ENCODE measurements around the gene TIGD4.
A peak's percentile ranks its signal among the peaks of the same experiment; 100 is the strongest.

The TIGD4 gene

GRCh38 chr4:152779513-152780266 is at the start of gene TIGD4, which contains the start of gene ARFIP1:
Gene TIGD4, minus strand, starts transcription at chr4:152779730. Its CDS starts 8,726 bp downstream, at chr4:152771004.
Gene ARFIP1, plus strand, starts transcription at chr4:152779954. Its CDS starts 49,680 bp downstream, at chr4:152829634.
- Histone ChIP-seq H3K27ac (ENCODE audit: low read depth, low read length) (peak within 1 kb of the TSS; percentile 90), H3K9me3 (ENCODE audit: control insufficient read depth in 5 of 5, low read length in 5 of 5) (no peaks in the 10 kb centered on the region), H3K9ac (ENCODE audit: low read length in 5 of 5) (peak within 1 kb of the TSS; percentile 65 to 97 (median 88)), H3K36me3 (ENCODE audit: control insufficient read depth in 5 of 5, insufficient read depth in 5 of 5, low read length in 5 of 5) (peaks cover 0 to 2% (median 0%) of the 10 kb centered on the region in 5 donors), H3K4me3 (ENCODE audit: low read depth in 1 of 5, low read length in 5 of 5) (peak within 1 kb of the TSS; percentile 89 to 99 (median 98)), H3K27me3 (ENCODE audit: control insufficient read depth in 5 of 5, insufficient read depth in 4 of 5, low read length in 5 of 5) (no peaks in the 10 kb centered on the region), H3K4me1 (ENCODE audit: control insufficient read depth in 5 of 5, insufficient read depth in 5 of 5, low read length in 5 of 5) (peaks cover 0 to 41% (median 34%) of the 10 kb centered on the region in 5 donors)

GRCh38 chr4:152828122-152828521 is 48.6 kb upstream of the TIGD4 start:
- no peaks in the 10 kb centered on the region for H3K4me1 ChIP-seq (ENCODE audit: control insufficient read depth in 5 of 5, insufficient read depth in 5 of 5, low read length in 5 of 5)
- no peaks in the 10 kb centered on the region for H3K27me3 ChIP-seq (ENCODE audit: control insufficient read depth in 5 of 5, insufficient read depth in 4 of 5, low read length in 5 of 5)
- H3K9me3 ChIP-seq (ENCODE audit: control insufficient read depth in 5 of 5, low read length in 5 of 5) = peaks cover 0 to 11% (median 8%) of the 10 kb centered on the region in 5 donors
- no peak overlapping the region for H3K4me3 ChIP-seq (ENCODE audit: low read depth in 1 of 5, low read length in 5 of 5)
- no peak overlapping the region for H3K27ac ChIP-seq (ENCODE audit: low read depth, low read length)
- H3K36me3 ChIP-seq (ENCODE audit: control insufficient read depth in 5 of 5, insufficient read depth in 5 of 5, low read length in 5 of 5) = peaks cover 0 to 12% (median 0%) of the 10 kb centered on the region in 5 donors
- H3K9ac ChIP-seq (ENCODE audit: low read length in 5 of 5) = no peak overlapping the region

GRCh38 chr4:152825336-152825735 is 45.8 kb upstream of the TIGD4 start:
- H3K4me1 ChIP-seq (ENCODE audit: control insufficient read depth in 5 of 5, insufficient read depth in 5 of 5, low read length in 5 of 5) = no peaks in the 10 kb centered on the region
- peaks cover 0 to 11% (median 8%) of the 10 kb centered on the region in 5 donors for H3K9me3 ChIP-seq (ENCODE audit: control insufficient read depth in 5 of 5, low read length in 5 of 5)
- no peak overlapping the region for H3K9ac ChIP-seq (ENCODE audit: low read length in 5 of 5)
- no peak overlapping the region for H3K4me3 ChIP-seq (ENCODE audit: low read depth in 1 of 5, low read length in 5 of 5)
- no peak overlapping the region for H3K27ac ChIP-seq (ENCODE audit: low read depth, low read length)
- H3K36me3 ChIP-seq (ENCODE audit: control insufficient read depth in 5 of 5, insufficient read depth in 5 of 5, low read length in 5 of 5) = peaks cover 0 to 6% (median 0%) of the 10 kb centered on the region in 5 donors
- no peaks in the 10 kb centered on the region for H3K27me3 ChIP-seq (ENCODE audit: control insufficient read depth in 5 of 5, insufficient read depth in 4 of 5, low read length in 5 of 5)

DNA sequence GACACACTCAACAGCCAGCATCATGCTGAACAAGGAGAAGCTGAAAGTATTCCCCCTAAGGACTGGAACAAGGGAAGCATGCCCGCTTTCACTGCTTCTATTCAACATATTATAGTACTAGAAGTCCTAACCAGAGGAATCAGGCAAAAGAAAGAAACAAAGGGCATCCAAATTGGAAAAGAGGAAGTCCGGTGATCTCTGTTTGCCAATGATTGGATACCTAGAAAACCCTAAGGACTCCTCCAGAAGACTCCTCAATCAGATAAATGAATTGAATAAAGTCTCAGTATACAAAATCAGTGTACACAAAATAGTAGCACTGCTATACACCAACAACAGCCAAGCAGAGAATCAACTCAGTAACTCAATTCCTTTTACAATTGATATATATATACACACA is 45.0 kb upstream of the TIGD4 start:
- Histone ChIP-seq H3K4me3 (ENCODE audit: low read depth in 1 of 5, low read length in 5 of 5) (no peak overlapping the region), H3K27ac (ENCODE audit: low read depth, low read length) (no peak overlapping the region), H3K4me1 (ENCODE audit: control insufficient read depth in 5 of 5, insufficient read depth in 5 of 5, low read length in 5 of 5) (no peaks in the 10 kb centered on the region), H3K27me3 (ENCODE audit: control insufficient read depth in 5 of 5, insufficient read depth in 4 of 5, low read length in 5 of 5) (no peaks in the 10 kb centered on the region), H3K9me3 (ENCODE audit: control insufficient read depth in 5 of 5, low read length in 5 of 5) (peaks cover 0 to 11% (median 8%) of the 10 kb centered on the region in 5 donors), H3K36me3 (ENCODE audit: control insufficient read depth in 5 of 5, insufficient read depth in 5 of 5, low read length in 5 of 5) (peaks cover 0 to 6% (median 0%) of the 10 kb centered on the region in 5 donors), H3K9ac (ENCODE audit: low read length in 5 of 5) (no peak overlapping the region)

GRCh38 chr4:152822323-152822722 is 42.8 kb upstream of the TIGD4 start:
- Histone ChIP-seq H3K27ac (ENCODE audit: low read depth, low read length) (no peak overlapping the region), H3K4me3 (ENCODE audit: low read depth in 1 of 5, low read length in 5 of 5) (no peak overlapping the region)

GRCh38 chr4:152820073-152820472 is 40.5 kb upstream of the TIGD4 start:
- Histone ChIP-seq H3K9ac (ENCODE audit: low read length in 5 of 5) (no peak overlapping the region), H3K36me3 (ENCODE audit: control insufficient read depth in 5 of 5, insufficient read depth in 5 of 5, low read length in 5 of 5) (peaks cover 0 to 12% (median 0%) of the 10 kb centered on the region in 5 donors), H3K9me3 (ENCODE audit: control insufficient read depth in 5 of 5, low read length in 5 of 5) (peaks cover 0 to 3% (median 0%) of the 10 kb centered on the region in 5 donors), H3K27ac (ENCODE audit: low read depth, low read length) (no peak overlapping the region), H3K4me1 (ENCODE audit: control insufficient read depth in 5 of 5, insufficient read depth in 5 of 5, low read length in 5 of 5) (peaks cover 0 to 23% (median 19%) of the 10 kb centered on the region in 5 donors), H3K4me3 (ENCODE audit: low read depth in 1 of 5, low read length in 5 of 5) (no peak overlapping the region), H3K27me3 (ENCODE audit: control insufficient read depth in 5 of 5, insufficient read depth in 4 of 5, low read length in 5 of 5) (no peaks in the 10 kb centered on the region)

More at GRCh38 chr4:152822323-152822722, 42.8 kb upstream of the TIGD4 start:
- H3K27me3 ChIP-seq (ENCODE audit: control insufficient read depth in 5 of 5, insufficient read depth in 4 of 5, low read length in 5 of 5) = no peaks in the 10 kb centered on the region
- no peak overlapping the region for H3K9ac ChIP-seq (ENCODE audit: low read length in 5 of 5)
- H3K9me3 ChIP-seq (ENCODE audit: control insufficient read depth in 5 of 5, low read length in 5 of 5) = peaks cover 0 to 4% (median 2%) of the 10 kb centered on the region in 5 donors
- H3K4me1 ChIP-seq (ENCODE audit: control insufficient read depth in 5 of 5, insufficient read depth in 5 of 5, low read length in 5 of 5) = peaks cover 0 to 15% (median 10%) of the 10 kb centered on the region in 5 donors
- H3K36me3 ChIP-seq (ENCODE audit: control insufficient read depth in 5 of 5, insufficient read depth in 5 of 5, low read length in 5 of 5) = peaks cover 0 to 12% (median 2%) of the 10 kb centered on the region in 5 donors

- Histone ChIP-seq H3K9me3 (ENCODE audit: control insufficient read depth in 5 of 5, low read length in 5 of 5) (peaks cover 0 to 5% (median 0%) of the 10 kb centered on the region in 5 donors), H3K4me1 (ENCODE audit: control insufficient read depth in 5 of 5, insufficient read depth in 5 of 5, low read length in 5 of 5) (peaks cover 0 to 32% (median 26%) of the 10 kb centered on the region in 5 donors), H3K4me3 (ENCODE audit: low read depth in 1 of 5, low read length in 5 of 5) (no peak overlapping the region), H3K9ac (ENCODE audit: low read length in 5 of 5) (no peak overlapping the region), H3K27ac (ENCODE audit: low read depth, low read length) (no peak overlapping the region), H3K36me3 (ENCODE audit: control insufficient read depth in 5 of 5, insufficient read depth in 5 of 5, low read length in 5 of 5) (peaks cover 0 to 12% (median 0%) of the 10 kb centered on the region in 5 donors), H3K27me3 (ENCODE audit: control insufficient read depth in 5 of 5, insufficient read depth in 4 of 5, low read length in 5 of 5) (no peaks in the 10 kb centered on the region)
Observed at GRCh38 chr4:152819026-152819645, 39.6 kb upstream of the TIGD4 start.

GRCh38 chr4:152817331-152817730 is 37.8 kb upstream of the TIGD4 start:
- Histone ChIP-seq H3K9me3 (ENCODE audit: control insufficient read depth in 5 of 5, low read length in 5 of 5) (peaks cover 0 to 5% (median 0%) of the 10 kb centered on the region in 5 donors), H3K4me3 (ENCODE audit: low read depth in 1 of 5, low read length in 5 of 5) (no peak overlapping the region), H3K27ac (ENCODE audit: low read depth, low read length) (no peak overlapping the region), H3K9ac (ENCODE audit: low read length in 5 of 5) (no peak overlapping the region), H3K4me1 (ENCODE audit: control insufficient read depth in 5 of 5, insufficient read depth in 5 of 5, low read length in 5 of 5) (peaks cover 0 to 33% (median 26%) of the 10 kb centered on the region in 5 donors), H3K27me3 (ENCODE audit: control insufficient read depth in 5 of 5, insufficient read depth in 4 of 5, low read length in 5 of 5) (no peaks in the 10 kb centered on the region), H3K36me3 (ENCODE audit: control insufficient read depth in 5 of 5, insufficient read depth in 5 of 5, low read length in 5 of 5) (peaks cover 0 to 12% (median 0%) of the 10 kb centered on the region in 5 donors)

- Histone ChIP-seq H3K4me1 (ENCODE audit: control insufficient read depth in 5 of 5, insufficient read depth in 5 of 5, low read length in 5 of 5) (peaks cover 0 to 33% (median 26%) of the 10 kb centered on the region in 5 donors), H3K9ac (ENCODE audit: low read length in 5 of 5) (no peak overlapping the region), H3K27ac (ENCODE audit: low read depth, low read length) (no peak overlapping the region), H3K4me3 (ENCODE audit: low read depth in 1 of 5, low read length in 5 of 5) (peak overlapping the region in 1 of 5 donors; percentile 31), H3K9me3 (ENCODE audit: control insufficient read depth in 5 of 5, low read length in 5 of 5) (peaks cover 0 to 5% (median 0%) of the 10 kb centered on the region in 5 donors), H3K27me3 (ENCODE audit: control insufficient read depth in 5 of 5, insufficient read depth in 4 of 5, low read length in 5 of 5) (no peaks in the 10 kb centered on the region), H3K36me3 (ENCODE audit: control insufficient read depth in 5 of 5, insufficient read depth in 5 of 5, low read length in 5 of 5) (peaks cover 0 to 12% (median 0%) of the 10 kb centered on the region in 5 donors)
Observed at GRCh38 chr4:152815078-152815477, 35.5 kb upstream of the TIGD4 start.

Measured in subcutaneous abdominal adipose tissue (tissue), 5 donors.